HUES6 (cell line): ENCODE data around the gene ANKFN1.

Experiments used
- H3K27ac ChIP-seq: 2 replicates; pipeline ENCODE4 v1.7.0; 2013; ENCODE audit warnings: low read depth, mild to moderate bottlenecking, low read length, inconsistent platforms
- H3K27me3 ChIP-seq: 2 replicates; pipeline ENCODE4 v1.6.1; 2013; ENCODE audit warnings: low read length; ENCODE audit not compliant: control insufficient read depth, insufficient read depth
- H3K36me3 ChIP-seq: 2 replicates; pipeline ENCODE4 v1.6.1; 2013; ENCODE audit warnings: low read length; ENCODE audit not compliant: control insufficient read depth, insufficient read depth
- H3K4me1 ChIP-seq: 2 replicates; pipeline ENCODE4 v1.6.1; 2013; ENCODE audit warnings: low read length; ENCODE audit not compliant: control insufficient read depth, insufficient read depth
- H3K4me3 ChIP-seq: 2 replicates; pipeline ENCODE4 v1.5.1; 2013; ENCODE audit warnings: low read depth, low read length
- H3K9ac ChIP-seq: one replicate; pipeline ENCODE4 v1.6.1; 2013; ENCODE audit warnings: mild to moderate bottlenecking, low read length
- H3K9me3 ChIP-seq: 2 replicates; pipeline ENCODE4 v1.6.1; 2013; ENCODE audit warnings: low read depth, low read length; ENCODE audit not compliant: control insufficient read depth, insufficient read depth

The ANKFN1 gene

DNA sequence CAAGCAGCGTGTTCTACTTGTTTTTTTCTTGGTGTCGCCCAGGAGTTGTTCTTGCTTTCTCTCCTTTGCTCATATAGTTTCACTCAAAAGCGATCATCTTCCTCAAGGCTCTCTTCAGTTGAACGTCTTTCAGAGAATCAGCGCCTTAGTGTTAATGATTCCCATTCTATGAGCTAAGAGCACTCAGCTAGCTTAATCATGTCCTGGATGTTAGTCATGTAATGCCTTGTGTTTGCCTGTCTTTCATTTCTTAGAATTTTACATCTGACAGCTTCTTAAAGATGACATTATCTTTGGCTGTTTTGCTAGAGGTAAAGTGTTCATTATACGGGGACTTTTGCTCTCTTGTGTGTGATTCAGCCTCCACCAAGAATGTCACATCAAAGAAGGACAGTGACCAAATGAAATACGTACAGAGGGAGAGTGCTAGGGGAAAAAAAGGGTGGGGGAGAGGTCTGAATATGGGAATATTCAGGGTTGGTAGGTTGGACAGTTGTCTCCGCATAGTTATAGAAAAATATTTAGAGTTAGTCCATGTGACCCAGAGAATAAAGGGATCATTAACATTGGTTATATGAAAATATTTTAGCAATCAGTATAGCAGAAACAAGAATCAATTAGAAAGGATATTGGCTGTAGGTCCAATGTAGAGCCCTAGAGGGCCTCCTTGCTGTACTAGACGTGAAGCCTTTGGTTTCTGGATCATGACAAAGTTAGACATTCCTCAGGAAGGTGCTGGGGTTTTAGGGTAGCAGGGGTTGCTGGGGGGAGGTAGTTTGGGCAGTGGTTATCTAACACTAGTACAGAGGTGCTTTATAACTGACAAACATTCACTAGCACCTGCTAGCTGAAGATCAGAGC lies 31.9 kb upstream of the ANKFN1 start:
- no peaks in the 10 kb centered on the region for H3K9me3 ChIP-seq
- no peak overlapping the region for H3K4me3 ChIP-seq

DNA sequence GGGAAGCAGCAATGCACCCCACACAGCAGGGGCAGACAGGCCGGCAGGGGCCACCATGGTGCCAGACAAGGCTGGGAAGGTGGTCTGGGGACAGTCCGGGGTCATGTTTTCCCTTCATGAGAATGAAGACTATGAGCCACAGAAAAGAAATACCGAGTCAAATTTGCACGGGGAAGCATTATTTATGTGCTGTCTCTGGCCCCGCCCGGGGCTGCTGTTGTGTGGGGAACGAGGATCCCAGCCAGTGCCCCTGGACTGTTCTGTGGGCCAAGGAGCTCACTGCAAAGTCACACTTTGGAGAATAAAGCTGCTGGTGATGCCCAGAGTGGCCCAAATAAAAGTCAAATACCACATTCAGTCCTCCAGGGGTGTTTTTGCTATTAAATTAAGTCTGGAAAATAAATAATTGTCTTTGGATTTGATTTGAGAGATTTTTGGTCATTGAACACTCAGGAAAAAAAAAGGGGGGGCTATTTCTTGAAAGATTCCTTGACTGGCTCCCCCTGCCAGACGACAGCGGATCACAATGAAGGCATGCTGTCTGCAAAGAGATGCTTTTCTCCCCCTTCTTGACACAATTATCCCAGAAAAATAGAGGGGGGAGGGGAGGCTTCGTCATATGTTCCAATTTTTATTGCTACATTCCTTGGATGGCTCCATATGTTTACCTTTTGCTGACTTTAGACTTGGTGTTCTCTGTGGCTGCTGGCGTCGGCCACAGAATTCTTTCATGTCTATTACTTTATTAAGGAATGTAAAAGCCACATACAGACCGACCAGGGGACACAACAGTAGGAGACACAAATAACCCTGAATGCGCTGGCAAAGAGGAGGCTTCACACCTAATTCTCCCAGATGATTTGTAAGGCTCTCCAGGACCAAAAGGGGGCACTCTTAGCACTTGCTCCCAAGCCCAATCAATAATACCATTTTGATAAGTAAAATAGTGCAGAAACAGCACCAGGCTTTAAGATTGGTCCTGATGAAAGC lies 27.1 kb upstream of the ANKFN1 start:
- H3K4me3 ChIP-seq, result no peak overlapping the region
- no peaks in the 10 kb centered on the region for H3K9me3 ChIP-seq
- no peaks in the 10 kb centered on the region for H3K36me3 ChIP-seq
- no peaks in the 10 kb centered on the region for H3K27me3 ChIP-seq
- peaks cover 5% of the 10 kb centered on the region for H3K4me1 ChIP-seq
- H3K27ac ChIP-seq, result no peak overlapping the region
- H3K9ac ChIP-seq, result no peak overlapping the region

More for the DNA sequence above, 31.9 kb upstream of the ANKFN1 start:
- Histone ChIP-seq H3K27me3 (no peaks in the 10 kb centered on the region), H3K4me1 (no peaks in the 10 kb centered on the region), H3K36me3 (no peaks in the 10 kb centered on the region), H3K9ac (no peak overlapping the region), H3K27ac (no peak overlapping the region)

DNA sequence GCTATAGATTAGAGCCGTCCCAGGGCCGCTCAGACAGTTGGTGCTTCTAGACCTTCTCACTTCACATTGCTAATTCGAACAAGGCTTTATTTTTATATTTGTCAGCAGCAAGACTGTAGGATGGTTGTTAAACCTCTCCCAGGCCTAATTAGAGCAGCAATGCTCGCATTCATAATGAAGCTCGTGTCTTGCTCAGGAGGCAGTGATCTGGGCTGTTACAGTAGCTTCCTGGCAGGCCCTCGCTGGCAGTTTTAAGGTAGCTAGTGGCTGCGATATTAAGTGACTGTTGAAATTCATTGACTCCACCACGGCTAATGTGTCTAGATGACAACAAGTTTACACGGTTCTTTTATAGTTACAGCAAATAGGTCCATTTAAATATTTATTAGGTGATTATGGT lies 23.2 kb upstream of the ANKFN1 start:
- Histone ChIP-seq H3K4me3 (no peak overlapping the region), H3K9ac (no peak overlapping the region), H3K9me3 (no peaks in the 10 kb centered on the region), H3K36me3 (no peaks in the 10 kb centered on the region), H3K27me3 (no peaks in the 10 kb centered on the region), H3K27ac (no peak overlapping the region), H3K4me1 (peaks cover 5% of the 10 kb centered on the region)

DNA sequence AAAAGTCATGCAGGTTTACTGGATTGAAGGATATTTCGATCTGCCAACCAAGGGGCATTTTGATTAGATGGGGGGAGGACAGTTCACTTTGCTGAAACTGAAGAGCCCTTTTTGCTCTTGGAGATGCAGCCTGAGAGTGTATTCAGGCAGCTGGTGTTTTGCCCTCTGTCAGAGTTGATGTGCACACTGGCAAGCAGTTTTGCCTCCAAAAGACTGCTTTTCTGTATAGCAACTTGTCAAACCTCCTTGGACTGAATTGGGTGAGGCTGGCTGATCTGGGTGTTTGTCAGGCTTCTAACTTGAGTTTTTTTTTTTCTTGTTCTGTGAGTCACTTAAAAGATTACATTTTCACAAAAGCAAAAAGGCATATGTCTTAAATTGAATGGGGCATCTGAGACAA lies 22.6 kb upstream of the ANKFN1 start:
- H3K4me3 ChIP-seq, result no peak overlapping the region

DNA sequence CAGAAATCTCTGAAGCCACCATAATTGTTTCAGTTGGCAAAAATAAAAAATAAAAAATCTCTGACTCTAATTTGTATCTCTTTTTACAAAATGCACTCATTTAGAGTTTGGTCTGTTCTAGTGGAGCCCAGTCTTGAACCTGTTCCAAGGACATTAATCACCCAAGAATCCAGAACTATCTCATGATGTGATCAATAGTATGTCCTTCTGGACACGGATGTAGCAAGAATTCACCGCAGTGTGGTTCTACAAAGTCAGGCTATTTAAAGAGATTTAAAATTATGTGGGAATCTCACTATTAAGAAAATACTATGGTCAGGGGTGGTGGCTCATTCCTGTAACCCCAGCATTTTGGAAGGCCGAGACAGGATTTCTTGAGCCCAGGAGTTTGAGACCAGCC lies 21.8 kb upstream of the ANKFN1 start:
- peaks cover 5% of the 10 kb centered on the region for H3K4me1 ChIP-seq
- H3K36me3 ChIP-seq, result no peaks in the 10 kb centered on the region
- no peak overlapping the region for H3K27ac ChIP-seq
- H3K27me3 ChIP-seq, result no peaks in the 10 kb centered on the region
- no peaks in the 10 kb centered on the region for H3K9me3 ChIP-seq
- H3K4me3 ChIP-seq, result no peak overlapping the region
- no peak overlapping the region for H3K9ac ChIP-seq

More for the DNA sequence above, 22.6 kb upstream of the ANKFN1 start:
- Histone ChIP-seq H3K36me3 (no peaks in the 10 kb centered on the region), H3K27me3 (no peaks in the 10 kb centered on the region), H3K27ac (no peak overlapping the region), H3K9me3 (no peaks in the 10 kb centered on the region), H3K4me1 (peaks cover 5% of the 10 kb centered on the region), H3K9ac (no peak overlapping the region)

DNA sequence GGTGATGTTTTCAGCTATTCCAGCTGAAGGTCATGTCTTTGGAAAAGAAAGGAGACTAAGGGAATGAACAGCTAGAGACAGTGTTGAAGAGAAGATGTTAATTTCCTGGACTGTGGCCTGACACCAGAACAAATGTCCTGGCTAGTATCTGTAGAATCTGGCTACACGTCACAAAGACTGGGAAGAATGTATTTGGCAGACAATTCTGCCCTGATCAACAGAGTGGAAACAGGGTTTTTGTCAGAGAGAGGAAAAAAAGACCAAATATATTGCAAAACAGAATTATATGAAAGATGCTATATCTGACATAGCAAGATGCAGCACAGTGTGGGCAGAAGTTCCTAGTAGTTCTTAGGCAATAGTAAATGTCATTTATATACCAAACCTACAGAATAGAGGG lies 17.0 kb upstream of the ANKFN1 start:
- Histone ChIP-seq H3K27ac (no peak overlapping the region), H3K36me3 (no peaks in the 10 kb centered on the region), H3K4me1 (no peaks in the 10 kb centered on the region), H3K9me3 (no peaks in the 10 kb centered on the region), H3K27me3 (no peaks in the 10 kb centered on the region), H3K4me3 (no peak overlapping the region), H3K9ac (no peak overlapping the region)

DNA sequence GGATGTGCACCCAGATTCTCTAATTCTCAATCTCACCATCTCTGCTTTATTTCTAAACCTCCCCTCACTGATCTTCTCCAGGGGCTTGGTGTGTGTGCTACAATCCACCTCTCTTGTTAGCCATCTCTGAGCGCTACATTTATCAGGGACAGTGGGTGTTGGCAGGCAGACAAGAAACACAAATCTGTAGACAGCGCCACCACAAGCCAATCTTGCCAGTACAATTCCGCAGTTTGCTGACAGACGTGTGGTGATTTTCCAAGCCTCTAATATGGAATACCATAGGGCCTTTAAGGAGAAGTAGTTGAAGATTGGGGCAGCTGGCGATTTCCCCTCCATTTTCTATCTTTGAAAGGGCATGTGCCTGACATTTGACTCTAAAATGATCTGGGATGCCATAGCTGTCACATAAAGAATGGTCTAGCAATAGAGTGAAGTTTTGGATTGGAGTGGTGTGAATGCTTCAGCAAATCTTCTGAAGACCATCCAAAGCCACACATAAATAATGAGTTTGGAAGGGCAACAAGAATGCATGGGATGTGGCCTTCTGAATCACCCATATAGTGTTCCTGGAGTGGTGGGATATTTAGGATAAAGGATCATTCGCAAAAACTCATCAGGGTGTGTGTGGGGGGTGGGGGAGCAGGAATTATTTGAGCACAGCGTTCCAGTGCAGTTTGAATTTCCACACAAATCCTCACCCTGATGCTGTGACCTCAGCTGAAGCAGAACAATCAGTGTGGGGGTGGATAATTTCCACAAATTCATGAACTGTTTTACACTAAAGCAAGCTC lies 12.0 kb upstream of the ANKFN1 start:
- Histone ChIP-seq H3K4me3 (no peak overlapping the region), H3K9ac (no peak overlapping the region), H3K9me3 (peaks cover 2% of the 10 kb centered on the region; the same call in 1 of the 2 replicates), H3K36me3 (no peaks in the 10 kb centered on the region), H3K4me1 (no peaks in the 10 kb centered on the region), H3K27ac (no peak overlapping the region), H3K27me3 (no peaks in the 10 kb centered on the region)

DNA sequence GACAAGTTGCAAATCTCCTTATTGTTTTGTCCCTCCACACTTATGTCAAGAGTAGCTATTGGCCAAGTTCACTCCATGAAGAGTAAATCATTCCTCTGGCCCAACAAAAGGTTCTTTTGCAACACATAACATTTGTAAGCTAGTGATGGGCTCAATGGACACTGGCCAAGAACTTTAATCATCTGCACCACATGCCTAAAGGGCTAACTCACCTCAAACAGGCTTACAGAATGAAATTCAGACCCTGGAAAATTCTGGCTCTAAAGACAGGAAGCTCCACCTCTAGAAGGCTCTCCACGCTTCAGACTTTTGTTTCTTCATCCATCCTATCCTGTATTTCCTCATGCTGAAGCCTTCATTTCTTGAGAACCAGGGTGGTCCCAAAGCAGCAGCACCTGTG lies 10.9 kb upstream of the ANKFN1 start:
- no peak overlapping the region for H3K4me3 ChIP-seq
- no peaks in the 10 kb centered on the region for H3K36me3 ChIP-seq
- H3K27ac ChIP-seq, result no peak overlapping the region
- H3K9ac ChIP-seq, result no peak overlapping the region
- peaks cover 3% of the 10 kb centered on the region; the same call in 1 of the 2 replicates for H3K9me3 ChIP-seq
- H3K4me1 ChIP-seq, result no peaks in the 10 kb centered on the region
- no peaks in the 10 kb centered on the region for H3K27me3 ChIP-seq

DNA sequence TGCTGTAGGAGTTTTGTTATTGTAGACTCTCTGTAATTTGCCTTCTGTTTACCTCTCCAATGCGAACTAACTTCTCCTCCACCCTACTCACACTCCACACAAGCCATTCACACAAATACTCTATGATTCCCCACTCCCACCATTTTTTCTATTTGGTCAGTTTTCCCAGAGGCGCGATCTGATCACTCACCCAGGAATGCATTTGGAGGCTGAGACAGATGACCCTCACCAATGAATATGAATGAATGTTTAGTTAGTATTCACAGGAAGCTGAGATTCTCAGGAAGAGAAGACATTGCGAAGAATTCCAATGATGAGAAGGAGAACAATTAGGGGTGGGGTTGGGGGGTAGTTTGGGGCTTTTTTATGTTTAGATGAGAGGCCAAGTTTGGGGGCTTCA lies 10.5 kb upstream of the ANKFN1 start:
- Histone ChIP-seq H3K4me1 (no peaks in the 10 kb centered on the region), H3K36me3 (no peaks in the 10 kb centered on the region), H3K27ac (no peak overlapping the region), H3K9ac (no peak overlapping the region), H3K27me3 (no peaks in the 10 kb centered on the region), H3K9me3 (peaks cover 3% of the 10 kb centered on the region; the same call in 1 of the 2 replicates), H3K4me3 (no peak overlapping the region)

DNA sequence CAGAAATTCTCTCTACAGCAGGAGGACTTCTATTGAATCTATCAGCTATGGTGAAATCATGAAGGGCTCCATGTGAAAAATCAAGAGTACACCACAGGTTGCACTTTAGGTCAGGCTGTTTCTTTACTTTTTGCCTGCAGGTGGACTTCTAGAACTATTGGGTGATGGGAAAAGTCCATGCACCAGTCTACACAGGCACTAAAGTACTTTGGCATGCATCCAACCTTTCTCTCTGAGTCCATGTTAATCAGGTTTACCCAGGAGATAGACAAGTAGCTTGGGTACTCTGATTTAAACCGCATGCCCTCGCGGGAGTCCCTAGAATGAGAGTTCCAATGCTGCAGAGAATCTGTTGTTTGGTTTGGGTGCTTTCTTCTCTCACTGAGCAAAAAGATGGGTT lies 9.1 kb upstream of the ANKFN1 start:
- H3K27ac ChIP-seq, result no peak overlapping the region
- H3K4me1 ChIP-seq, result no peaks in the 10 kb centered on the region
- no peak overlapping the region for H3K4me3 ChIP-seq
- no peak overlapping the region for H3K9ac ChIP-seq
- H3K36me3 ChIP-seq, result no peaks in the 10 kb centered on the region
- H3K27me3 ChIP-seq, result no peaks in the 10 kb centered on the region
- peaks cover 3% of the 10 kb centered on the region; the same call in 1 of the 2 replicates for H3K9me3 ChIP-seq
